Astrocyte (in vitro differentiated cells and primary cell): ENCODE measurements around the gene MEGF11. TPM values are rescaled to one million over a fixed set of nuclear protein-coding genes. Genes with fewer than 3 reads are reported as not detected.

ENCODE experiments used
- DNase-seq: peaks from one replicate; pipeline ENCODE4 v3.0.0-alpha.2; 2010; ENCODE audit warnings: low read depth
- FAIRE-seq: peaks from 2 replicates; lab custom pipeline; 2011; peaks lifted over from hg19 to GRCh38; lab: Jason Lieb, UNC
- H2AFZ ChIP-seq: 2 replicates; pipeline ENCODE4 v1.6.0; 2012; ENCODE audit warnings: low read depth, low read length, inconsistent platforms
- H3K27ac ChIP-seq: 2 replicates; pipeline ENCODE4 v1.5.1; 2011; ENCODE audit warnings: low read depth, low read length, inconsistent platforms
- H3K27me3 ChIP-seq: 2 replicates; pipeline ENCODE4 v1.6.0; 2011; ENCODE audit warnings: low read length, inconsistent platforms; ENCODE audit not compliant: insufficient read depth
- H3K36me3 ChIP-seq: 2 replicates; pipeline ENCODE4 v1.5.1; 2011; ENCODE audit warnings: low read length, inconsistent platforms; ENCODE audit not compliant: insufficient read depth
- H3K4me1 ChIP-seq: 2 replicates; pipeline ENCODE4 v1.5.1; 2011; ENCODE audit warnings: low read length, inconsistent platforms; ENCODE audit not compliant: insufficient read depth
- H3K4me2 ChIP-seq: 2 replicates; pipeline ENCODE4 v1.6.0; 2012; ENCODE audit warnings: low read length, inconsistent platforms
- H3K4me3 ChIP-seq: 2 replicates; pipeline ENCODE4 v1.5.1; 2011; ENCODE audit warnings: low read depth, mild to moderate bottlenecking, low read length, inconsistent platforms; ENCODE audit not compliant: insufficient read depth
- H3K79me2 ChIP-seq: 2 replicates; pipeline ENCODE4 v1.6.0; 2012; ENCODE audit warnings: mild to moderate bottlenecking, low read length, inconsistent platforms; ENCODE audit not compliant: insufficient read depth
- H3K9ac ChIP-seq: 2 replicates; pipeline ENCODE4 v1.6.0; 2012; ENCODE audit warnings: mild to moderate bottlenecking, low read length, inconsistent platforms
- H3K9me3 ChIP-seq: 2 replicates; pipeline ENCODE4 v1.5.1; 2012; ENCODE audit warnings: low read depth, mild to moderate bottlenecking, low read length, inconsistent platforms; ENCODE audit not compliant: insufficient read depth
- H4K20me1 ChIP-seq: 2 replicates; pipeline ENCODE4 v1.6.0; 2012; ENCODE audit warnings: low read length, inconsistent platforms; ENCODE audit not compliant: insufficient read depth
- H3K27ac Mint-ChIP-seq: one replicate; pipeline ENCODE4 v1.8.0; 2021; ENCODE audit warnings: mild to moderate bottlenecking, mixed read lengths; ENCODE audit not compliant: unreplicated experiment
- H3K27me3 Mint-ChIP-seq: one replicate; pipeline ENCODE4 v1.8.0; 2021; ENCODE audit warnings: low read depth, mixed read lengths; ENCODE audit not compliant: unreplicated experiment
- H3K36me3 Mint-ChIP-seq: one replicate; pipeline ENCODE4 v1.8.0; 2021; ENCODE audit warnings: low read depth, mixed read lengths; ENCODE audit not compliant: unreplicated experiment
- H3K4me1 Mint-ChIP-seq: one replicate; pipeline ENCODE4 v1.8.0; 2021; ENCODE audit warnings: low read depth, mixed read lengths; ENCODE audit not compliant: unreplicated experiment
- H3K4me3 Mint-ChIP-seq: one replicate; pipeline ENCODE4 v1.8.0; 2021; ENCODE audit warnings: mild to moderate bottlenecking, moderate library complexity, mixed read lengths; ENCODE audit not compliant: unreplicated experiment
- H3K9me3 Mint-ChIP-seq: one replicate; pipeline ENCODE4 v1.8.0; 2021; ENCODE audit warnings: mild to moderate bottlenecking, mixed read lengths; ENCODE audit not compliant: unreplicated experiment
- CTCF ChIP-seq: IDR thresholded peaks from 2 replicates; pipeline ENCODE4 v1.5.1; 2011; ENCODE audit warnings: low read depth, mild to moderate bottlenecking, inconsistent platforms, low read length, moderate library complexity; ENCODE audit not compliant: insufficient read depth
- EZH2 ChIP-seq: IDR thresholded peaks from 2 replicates; pipeline ENCODE4 v1.6.1; 2012; ENCODE audit warnings: mild to moderate bottlenecking, low read length, inconsistent platforms; ENCODE audit not compliant: insufficient read depth
- total RNA-seq: library from RNA; stranded (reverse); gene quantifications from 2 replicates; pipeline ENCODE4 v1.2.1, GENCODE V29; 2021

MEGF11 gene
- total RNA-seq, 1 donor from 2014 or later = 0.16 TPM

GRCh38 chr15:66126031-66126441 lies 127.5 kb downstream of the MEGF11 start:
- peaks cover 45% of the 10 kb centered on the region for H3K27me3 ChIP-seq
- Mint-ChIP-seq H3K27ac (no peak overlapping the region), H3K9me3 (no peaks in the 10 kb centered on the region)

GRCh38 chr15:66124651-66125050 lies 128.9 kb downstream of the MEGF11 start:
- Histone ChIP-seq H3K27me3 (peaks cover 34% of the 10 kb centered on the region), H3K79me2 (no peaks in the 10 kb centered on the region), H3K27ac (no peak overlapping the region), H3K4me3 (no peak overlapping the region), H3K9ac (no peak overlapping the region), H2AFZ (no peak overlapping the region), H3K4me1 (no peaks in the 10 kb centered on the region), H4K20me1 (no peaks in the 10 kb centered on the region), H3K4me2 (no peak overlapping the region), H3K9me3 (no peaks in the 10 kb centered on the region), H3K36me3 (no peaks in the 10 kb centered on the region)
- FAIRE-seq (no peak), DNase-seq (no peak)
- TF ChIP-seq CTCF (no peak), EZH2 (no peak)
- no peak overlapping the region for H3K4me3 Mint-ChIP-seq
- peaks cover 78% of the 10 kb centered on the region for H3K27me3 Mint-ChIP-seq
- H3K36me3 Mint-ChIP-seq = no peaks in the 10 kb centered on the region
- no peaks in the 10 kb centered on the region for H3K4me1 Mint-ChIP-seq
- no peak overlapping the region for H3K27ac Mint-ChIP-seq
- H3K9me3 Mint-ChIP-seq = no peaks in the 10 kb centered on the region

More at GRCh38 chr15:66126031-66126441, 127.5 kb downstream of the MEGF11 start:
- H3K79me2 ChIP-seq = no peaks in the 10 kb centered on the region
- TF ChIP-seq CTCF = no peak
- no peak for TF ChIP-seq EZH2
- no peak overlapping the region for H3K27ac ChIP-seq
- H3K4me2 ChIP-seq = no peak overlapping the region
- H3K4me1 ChIP-seq = no peaks in the 10 kb centered on the region
- DNase-seq (no peak), FAIRE-seq (no peak)
- no peak overlapping the region for H3K9ac ChIP-seq
- H2AFZ ChIP-seq = no peak overlapping the region
- no peak overlapping the region for H3K4me3 ChIP-seq
- no peaks in the 10 kb centered on the region for H3K9me3 ChIP-seq
- Mint-ChIP-seq H3K4me1 (no peaks in the 10 kb centered on the region), H3K36me3 (no peaks in the 10 kb centered on the region), H3K27me3 (peaks cover 77% of the 10 kb centered on the region), H3K4me3 (no peak overlapping the region)
- no peaks in the 10 kb centered on the region for H3K36me3 ChIP-seq
- H4K20me1 ChIP-seq = no peaks in the 10 kb centered on the region

GRCh38 chr15:66123799-66124198 lies 129.8 kb downstream of the MEGF11 start:
- no peaks in the 10 kb centered on the region for H3K4me1 ChIP-seq
- H3K9me3 ChIP-seq = no peaks in the 10 kb centered on the region
- no peak overlapping the region for H2AFZ ChIP-seq
- TF ChIP-seq EZH2 (no peak), CTCF (no peak)
- H3K9me3 Mint-ChIP-seq = no peaks in the 10 kb centered on the region
- no peak overlapping the region for H3K9ac ChIP-seq
- no peak overlapping the region for H3K27ac Mint-ChIP-seq
- H3K27ac ChIP-seq = no peak overlapping the region
- peaks cover 28% of the 10 kb centered on the region for H3K27me3 ChIP-seq
- H3K36me3 ChIP-seq = no peaks in the 10 kb centered on the region
- no peaks in the 10 kb centered on the region for H3K4me1 Mint-ChIP-seq
- FAIRE-seq = no peak
- no peaks in the 10 kb centered on the region for H3K79me2 ChIP-seq
- no peak for DNase-seq
- peaks cover 73% of the 10 kb centered on the region for H3K27me3 Mint-ChIP-seq
- no peaks in the 10 kb centered on the region for H4K20me1 ChIP-seq
- no peak overlapping the region for H3K4me3 ChIP-seq
- no peak overlapping the region for H3K4me2 ChIP-seq
- H3K36me3 Mint-ChIP-seq = no peaks in the 10 kb centered on the region
- H3K4me3 Mint-ChIP-seq = no peak overlapping the region
